T-helper 22 cell (primary cell): ENCODE data around the gene ZNF503.
"Not testable (repeated sequence)": the region's sequence is repeated elsewhere in the genome, so short reads cannot be mapped to it uniquely, and the experiment has no call there.

Source experiments
- DNase-seq: peaks from one replicate; pipeline ENCODE4 v3.0.0-alpha.2; 2020; ENCODE audit warnings: low read depth

ZNF503 gene

DNA sequence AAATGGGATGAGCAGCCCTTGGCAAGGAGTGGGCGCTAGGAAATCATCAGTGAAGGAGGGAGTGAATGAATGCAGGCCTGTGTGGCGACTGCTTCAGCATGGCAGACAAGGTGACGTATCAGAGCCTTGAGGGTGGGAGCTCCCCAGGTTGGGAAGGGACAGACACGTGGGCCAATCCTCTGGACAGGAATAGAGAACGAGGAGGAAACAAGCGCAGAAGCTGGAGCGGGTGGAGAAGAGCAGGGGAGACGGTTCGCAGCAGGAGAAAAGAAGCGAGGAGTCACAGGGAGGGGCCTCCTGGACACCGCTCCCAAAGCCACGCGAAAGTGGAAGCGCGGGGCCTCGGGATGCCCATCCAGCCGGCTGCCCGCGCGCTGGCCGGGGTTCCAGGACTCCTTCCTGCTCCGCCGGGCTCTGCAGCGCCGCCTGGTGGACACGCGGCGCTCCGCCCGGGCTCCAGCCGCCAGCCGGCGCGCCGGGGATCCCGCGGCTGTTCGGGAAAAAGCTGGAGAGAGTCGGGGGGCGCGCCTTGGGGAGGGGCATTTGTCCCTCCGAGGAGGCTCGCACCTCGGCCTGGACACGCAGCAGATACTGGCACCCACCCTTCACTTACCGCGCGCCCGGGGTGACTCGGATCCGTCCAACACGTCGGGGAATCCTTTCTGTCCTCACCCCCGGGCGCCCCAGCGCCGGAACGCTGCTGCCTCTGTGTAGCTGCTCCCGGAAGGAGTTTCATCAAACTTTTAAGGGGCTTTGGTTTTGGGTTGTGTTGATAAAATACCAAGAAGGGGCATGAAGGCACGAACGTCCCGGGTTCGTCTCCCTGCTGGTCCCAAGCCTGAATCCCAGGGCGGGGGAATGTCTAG is 6.3 kb downstream of the ZNF503 start:
- DNase-seq: no peak

DNA sequence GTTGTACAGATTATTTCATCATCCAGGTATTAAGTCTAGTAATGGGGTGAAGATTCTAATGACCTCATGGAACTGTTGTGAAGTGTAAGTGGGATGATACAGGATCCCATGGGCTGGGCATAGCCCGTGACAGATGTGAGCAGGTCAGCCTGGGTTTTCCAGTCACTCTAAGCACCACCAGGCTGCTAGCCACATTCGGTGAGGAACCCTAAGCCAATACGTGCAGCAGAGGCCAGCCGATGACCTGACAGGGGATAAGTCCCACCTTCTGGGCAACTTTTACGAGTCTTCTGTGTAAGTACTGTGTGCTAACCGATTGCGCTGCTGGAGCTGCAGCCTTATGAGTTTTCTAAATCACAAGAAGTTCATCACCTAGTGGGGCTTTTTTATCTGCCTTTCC is 7.3 kb downstream of the ZNF503 start:
- DNase-seq: no peak

DNA sequence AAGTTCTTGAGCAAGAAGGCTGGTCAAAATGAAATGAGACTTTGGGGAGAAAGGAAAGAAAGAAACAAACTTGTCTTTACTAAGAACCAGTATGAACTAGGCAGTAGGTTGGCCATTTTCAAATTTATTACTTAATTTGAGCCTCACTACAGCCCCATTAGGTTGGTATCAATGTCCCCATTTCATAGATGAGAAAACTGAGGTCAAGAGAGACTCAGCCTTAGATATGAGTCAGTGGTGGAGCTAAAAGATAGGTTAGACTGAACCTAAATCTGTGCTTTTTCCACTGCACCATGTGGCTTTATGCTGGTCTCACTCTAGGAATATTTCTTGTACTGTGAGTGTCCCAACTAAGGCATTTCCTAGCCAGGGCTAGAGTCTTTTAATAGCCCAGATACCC is 8.8 kb downstream of the ZNF503 start:
- no peak for DNase-seq

DNA sequence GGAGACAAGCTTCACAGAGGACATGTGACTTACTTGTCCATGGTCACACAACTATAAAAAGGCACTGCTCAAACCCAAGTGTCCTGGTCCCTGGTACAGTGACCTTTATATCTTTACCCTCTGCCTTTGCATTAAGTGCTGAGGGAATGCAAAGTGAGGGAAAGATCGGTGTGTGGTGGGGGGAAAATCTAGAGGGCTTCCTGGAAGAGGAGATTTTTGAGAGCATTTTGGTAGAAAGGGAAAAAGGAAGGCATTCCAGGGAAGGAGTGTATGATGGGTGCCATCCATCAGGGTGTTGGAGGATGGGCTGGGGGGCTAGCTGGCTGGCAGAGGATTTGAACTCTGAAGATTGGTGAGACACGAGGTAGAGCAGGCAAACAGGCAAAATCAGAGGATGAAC is 9.3 kb downstream of the ZNF503 start:
- DNase-seq: no peak

DNA sequence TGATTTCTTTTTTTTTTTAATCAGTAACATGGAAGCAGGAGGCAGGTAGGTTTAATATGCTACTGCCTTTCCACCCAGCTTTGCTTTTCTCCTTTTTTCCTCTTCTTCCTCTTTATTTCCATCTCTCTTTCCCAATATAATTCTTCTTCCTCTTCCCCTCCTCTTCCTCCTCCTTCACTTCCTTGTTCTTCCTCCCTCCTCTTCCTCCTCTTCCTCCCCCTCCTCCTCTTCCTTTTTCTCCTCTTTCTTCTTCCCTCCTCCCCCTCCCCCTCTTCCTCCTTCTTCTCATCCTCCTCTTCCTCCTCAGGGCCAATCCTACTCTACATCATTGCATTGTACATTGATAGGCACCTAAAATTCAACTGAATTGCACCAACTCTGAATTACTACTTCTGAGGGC is 11.4 kb downstream of the ZNF503 start:
- DNase-seq: no peak

DNA sequence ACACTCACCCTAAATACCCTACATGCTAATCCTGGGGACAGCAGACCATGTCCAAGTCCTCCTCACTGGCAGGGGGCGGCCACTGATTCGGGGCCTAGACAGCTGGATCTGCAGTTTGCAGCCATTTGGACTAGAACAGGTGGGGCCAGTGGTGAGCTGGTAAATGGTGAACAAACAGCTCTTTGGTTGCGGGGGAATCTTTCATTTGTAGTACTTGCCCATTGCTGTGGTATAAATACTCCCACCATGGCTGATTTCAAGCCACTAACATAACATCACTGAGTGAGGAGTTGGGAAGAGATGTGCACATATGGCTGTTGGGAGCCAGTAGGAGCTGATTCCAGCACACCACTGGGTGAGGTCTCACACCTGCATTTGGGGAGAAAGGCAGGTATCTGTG is 13.5 kb downstream of the ZNF503 start:
- DNase-seq: no peak

DNA sequence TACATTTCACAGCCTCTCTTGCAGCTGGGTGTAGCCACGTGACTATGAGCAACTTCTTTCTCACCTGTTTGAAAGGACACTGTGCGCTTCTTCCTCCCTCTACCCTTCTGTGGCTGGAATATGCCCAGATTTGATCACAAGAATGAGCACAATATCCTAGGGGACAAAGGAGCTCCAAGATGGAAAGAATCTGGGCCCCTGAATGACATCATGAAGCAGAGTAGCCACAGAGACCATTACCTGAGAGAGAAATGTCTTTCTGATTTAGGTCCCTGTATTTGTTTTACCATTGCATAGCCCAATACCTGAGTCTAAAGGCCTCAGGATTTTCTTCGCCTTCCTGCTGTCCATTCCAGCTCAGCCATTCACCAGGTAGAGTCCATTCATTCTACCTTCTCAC is 15.4 kb downstream of the ZNF503 start:
- DNase-seq: no peak

DNA sequence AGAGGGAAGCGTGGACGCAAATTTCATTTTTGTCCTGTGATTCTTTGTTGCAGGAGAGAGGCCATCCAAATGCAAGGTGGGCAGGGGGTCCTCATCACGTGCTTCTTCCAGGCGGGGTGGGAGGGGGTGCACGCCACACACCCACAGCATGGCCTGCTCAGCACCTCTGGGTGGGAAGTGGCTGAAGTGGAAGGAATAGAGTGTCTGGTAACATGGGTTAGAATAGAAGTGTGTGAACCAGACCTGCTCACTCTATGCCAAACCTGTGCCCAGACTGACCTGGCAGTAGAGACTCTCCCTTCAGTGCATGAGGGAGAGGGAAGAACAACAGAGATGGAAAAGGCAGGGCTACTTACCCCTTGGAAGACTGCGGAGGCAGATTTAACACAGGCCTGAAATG is 21.7 kb downstream of the ZNF503 start:
- DNase-seq: no peak

DNA sequence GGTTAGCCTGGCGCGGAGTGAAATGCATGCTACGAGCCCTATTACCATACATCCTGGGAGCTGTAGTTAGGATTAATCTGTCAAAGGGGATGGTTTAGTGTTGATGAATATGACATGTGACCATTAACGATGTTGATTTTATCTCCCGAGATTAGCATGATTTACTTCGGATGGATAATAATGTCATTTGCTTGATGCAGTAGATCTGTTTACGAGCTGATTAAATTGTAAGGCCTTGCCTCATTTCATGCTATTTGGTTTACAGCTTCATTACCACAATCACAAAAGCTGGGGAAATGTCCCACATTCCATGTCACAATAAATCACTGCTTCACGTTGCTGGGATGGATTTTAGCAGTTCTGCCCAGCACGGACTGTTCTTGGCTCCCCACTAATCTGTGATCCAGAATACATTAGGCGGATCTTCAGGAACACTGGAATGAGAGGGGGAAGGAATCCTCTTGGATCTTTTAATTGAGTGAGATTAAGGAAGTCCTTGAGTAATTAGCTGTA is 22.3 kb downstream of the ZNF503 start:
- DNase-seq: no peak

DNA sequence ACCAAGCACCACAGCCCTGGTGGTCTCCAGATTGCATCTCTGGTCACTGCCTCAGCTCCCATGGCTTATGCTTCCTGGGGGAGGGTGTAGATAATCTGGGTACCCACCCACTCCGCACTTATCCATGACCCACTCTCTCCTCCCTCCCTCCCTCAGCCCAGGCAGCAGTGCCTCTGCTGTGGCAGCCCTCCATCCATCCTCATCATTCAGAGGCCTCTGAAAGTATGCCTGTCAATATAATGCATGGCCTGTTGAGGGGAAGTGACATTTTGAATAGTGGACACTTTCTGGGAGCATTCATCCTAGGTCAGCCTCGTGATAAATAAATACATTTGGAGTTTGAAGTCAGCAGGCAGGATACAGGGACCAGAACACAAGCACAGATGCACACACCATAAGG is 23.2 kb downstream of the ZNF503 start:
- DNase-seq: no peak

DNA sequence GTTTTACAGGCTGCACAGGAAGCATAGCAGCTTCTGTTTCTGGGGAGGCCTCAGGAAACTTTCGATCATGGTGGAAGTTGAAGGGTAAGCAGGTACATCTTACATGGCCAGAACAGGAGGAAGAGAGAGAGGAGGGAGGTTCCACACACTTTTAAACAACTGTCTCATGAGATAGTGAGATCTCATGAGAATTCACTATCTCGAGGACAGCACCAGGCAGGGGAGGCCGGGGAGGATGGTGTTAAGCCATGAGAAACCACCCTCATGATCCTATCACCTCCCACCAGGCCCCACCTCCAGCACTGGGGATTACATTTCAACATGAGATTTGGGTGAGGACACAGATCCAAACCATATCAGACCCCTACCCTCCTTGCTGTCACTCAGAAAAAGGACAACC is 23.7 kb downstream of the ZNF503 start:
- no peak for DNase-seq

DNA sequence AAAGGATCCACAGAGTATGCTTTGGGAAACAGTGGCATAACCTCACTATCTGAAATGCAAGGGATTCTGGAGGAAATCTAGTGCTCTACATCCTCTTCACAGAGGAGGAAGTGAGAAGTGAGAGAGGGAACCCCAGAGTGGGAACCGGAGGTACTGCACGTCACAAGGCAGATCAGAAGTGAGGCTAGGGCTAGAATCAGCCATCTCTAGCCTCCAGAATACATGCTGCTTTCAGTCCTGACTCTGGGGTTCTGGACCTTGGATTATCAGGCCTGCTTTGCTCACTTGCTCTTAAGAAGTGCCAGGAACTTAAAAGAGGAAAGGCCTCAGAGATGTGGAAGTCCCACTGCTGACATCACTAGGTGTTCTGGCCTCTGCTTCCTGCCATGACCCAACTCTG is 25.7 kb downstream of the ZNF503 start:
- no peak for DNase-seq

DNA sequence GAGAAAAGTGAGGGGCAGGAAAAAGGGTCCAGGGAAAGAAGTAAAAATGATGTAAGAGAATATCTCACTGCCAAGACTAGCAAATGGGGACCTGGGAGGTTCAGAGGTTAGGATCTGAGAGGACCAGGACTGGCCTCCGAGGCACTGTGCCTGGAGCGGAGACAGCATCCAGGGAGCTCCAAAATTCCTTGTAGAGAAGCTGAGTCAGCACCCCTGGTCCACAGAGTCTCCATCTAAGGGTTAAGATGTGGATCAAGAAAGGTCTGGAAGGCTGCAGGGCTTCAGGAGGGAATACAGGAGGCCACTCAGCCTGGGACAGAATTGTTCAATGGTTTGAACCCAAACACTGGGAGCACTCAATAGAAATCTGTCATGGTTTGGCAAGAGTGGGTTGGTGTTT is 30.6 kb downstream of the ZNF503 start:
- DNase-seq: no peak

DNA sequence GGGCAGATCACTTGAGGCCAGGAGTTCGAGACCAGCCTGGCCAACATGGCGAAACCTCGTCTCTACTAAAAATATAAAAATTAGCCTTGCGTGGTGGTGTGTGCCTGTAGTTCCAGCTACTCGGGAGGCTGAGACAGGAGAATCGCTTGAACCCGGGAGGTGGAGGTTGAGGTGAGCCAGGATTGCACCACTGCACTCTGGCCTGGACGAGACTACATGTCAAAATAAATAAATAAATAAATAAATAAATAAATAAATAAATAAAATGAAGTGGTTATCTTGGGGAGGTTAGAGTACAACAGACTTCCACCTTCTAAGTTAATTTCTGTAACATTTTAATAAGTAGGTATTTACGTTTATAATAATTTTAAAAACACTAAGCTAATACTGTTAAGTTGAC is 31.7 kb downstream of the ZNF503 start:
- DNase-seq: not testable (repeated sequence)

DNA sequence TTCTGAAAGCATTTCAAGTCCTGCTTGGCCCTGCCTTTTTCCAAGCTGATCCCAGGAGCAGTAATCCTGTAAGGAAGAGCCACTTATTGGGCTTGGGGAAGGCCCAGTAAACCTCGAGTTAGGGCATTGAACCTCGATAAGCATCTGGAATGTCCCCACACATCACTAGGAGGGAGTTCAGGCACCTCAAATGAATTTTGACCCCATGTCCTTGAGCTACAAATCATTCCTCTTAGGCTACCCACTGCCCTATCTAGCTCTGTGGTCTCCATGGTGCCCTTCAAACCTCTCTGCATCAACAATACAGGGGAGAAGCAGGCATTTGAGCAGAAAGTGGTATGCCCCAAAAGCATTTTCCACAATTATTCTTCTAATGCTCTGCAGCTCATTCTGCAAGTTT is 33.7 kb downstream of the ZNF503 start:
- DNase-seq: no peak

DNA sequence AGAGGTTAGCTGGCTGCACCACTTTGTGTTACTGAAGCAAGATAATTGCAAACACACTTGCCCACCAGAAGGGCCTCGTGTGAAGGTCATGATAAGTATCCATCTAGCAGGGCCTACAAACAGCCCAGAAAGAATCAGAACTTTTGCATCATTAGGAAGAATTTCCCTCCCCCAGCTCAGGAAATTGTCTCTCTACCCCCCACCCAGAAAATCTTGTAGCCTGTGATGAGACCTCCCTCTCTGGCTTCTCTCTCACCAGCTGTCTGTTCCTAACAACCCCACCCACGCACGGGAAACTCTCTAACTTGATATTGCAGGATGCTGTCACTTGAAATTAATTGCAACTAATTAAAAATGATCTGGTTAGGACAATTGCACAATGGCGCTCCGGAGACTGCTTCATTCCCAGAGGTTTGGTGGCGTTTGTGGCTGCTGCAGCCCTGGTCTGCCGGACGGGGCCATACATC is 34.5 kb downstream of the ZNF503 start:
- no peak for DNase-seq

DNA sequence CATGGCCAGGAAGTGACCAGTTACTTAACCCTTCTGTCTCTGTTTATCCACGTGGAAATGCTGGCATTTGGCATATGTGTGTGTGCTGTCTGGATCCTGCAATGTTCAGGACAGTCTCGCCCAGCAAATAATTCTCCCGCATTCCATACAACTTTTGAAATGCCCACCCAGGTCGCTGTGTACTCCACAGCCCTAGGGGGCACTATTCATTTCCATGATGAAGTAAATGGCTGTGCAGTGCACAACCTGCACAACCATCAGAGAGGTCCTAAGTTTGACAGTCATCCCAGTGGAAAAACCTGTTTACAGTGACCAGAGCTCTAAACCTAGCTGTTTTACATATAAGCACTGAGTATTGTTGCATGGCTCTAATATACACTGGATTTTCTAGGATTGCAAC is 38.1 kb downstream of the ZNF503 start:
- DNase-seq: no peak

DNA sequence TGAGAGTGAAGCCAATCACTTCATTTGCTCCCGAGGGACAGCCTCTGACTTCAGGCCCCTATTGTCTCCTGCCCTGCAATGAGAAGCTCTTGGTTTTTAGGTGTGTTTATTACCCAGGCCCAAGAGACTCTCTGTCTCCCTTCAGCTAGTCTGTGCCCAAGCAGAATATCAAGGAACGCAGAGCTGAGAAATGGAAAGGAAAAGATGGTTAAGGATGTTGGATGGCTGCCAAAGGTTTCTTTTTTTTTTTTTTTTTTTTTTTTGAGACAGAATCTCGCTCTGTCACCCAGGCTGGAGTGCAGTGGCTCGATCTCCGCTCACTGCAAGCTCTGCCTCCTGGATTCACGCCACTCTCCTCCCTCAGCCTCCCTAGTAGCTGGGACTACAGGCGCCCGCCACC is 41.7 kb downstream of the ZNF503 start:
- DNase-seq: not testable (repeated sequence)

DNA sequence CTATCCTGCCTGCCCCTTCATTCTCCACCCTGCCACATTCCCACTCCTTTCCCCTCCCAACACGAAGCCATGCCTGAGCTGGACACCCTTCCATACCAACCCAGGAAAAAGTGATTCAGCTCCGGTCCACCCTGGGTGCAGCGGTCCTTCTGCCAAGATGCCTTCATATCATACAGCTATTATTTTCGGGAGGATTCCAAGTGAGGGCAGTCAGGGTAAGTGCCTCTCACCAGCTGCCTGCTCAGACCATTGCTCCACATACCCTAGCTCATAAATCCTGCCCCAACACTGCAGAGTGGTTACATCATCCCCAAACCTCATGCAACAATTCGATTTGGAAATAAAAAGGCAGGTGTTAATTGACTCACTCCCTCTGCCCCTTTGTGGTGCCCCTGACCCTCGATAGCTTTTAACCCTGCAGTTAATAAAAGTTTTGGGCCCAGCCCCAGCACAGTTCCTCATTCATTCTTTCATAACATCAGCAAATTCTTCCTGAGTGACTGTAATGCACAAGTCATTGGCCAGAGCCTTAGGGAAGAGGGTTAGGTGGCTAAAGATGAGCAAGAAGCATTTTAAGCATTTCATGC is 42.6 kb downstream of the ZNF503 start:
- DNase-seq: no peak

DNA sequence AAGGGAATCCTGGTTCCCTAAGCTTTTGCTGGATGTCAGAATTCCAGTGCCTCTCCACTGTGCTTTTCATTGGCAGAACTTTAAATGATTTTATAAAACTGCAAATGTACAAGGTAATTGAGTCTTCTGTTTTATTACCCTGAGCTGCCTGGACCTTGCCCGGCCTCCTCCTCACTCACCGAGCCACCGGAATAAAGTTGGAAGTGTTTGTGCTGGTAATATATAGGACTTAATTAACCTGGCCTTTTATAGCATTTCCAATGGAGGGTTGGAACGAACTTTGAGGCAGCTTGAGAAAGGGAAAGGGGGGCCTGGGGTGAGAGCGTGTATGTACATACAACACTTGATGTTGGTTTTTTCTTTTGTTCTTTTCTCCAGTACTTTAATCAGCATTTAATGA is 43.4 kb downstream of the ZNF503 start:
- no peak for DNase-seq

DNA sequence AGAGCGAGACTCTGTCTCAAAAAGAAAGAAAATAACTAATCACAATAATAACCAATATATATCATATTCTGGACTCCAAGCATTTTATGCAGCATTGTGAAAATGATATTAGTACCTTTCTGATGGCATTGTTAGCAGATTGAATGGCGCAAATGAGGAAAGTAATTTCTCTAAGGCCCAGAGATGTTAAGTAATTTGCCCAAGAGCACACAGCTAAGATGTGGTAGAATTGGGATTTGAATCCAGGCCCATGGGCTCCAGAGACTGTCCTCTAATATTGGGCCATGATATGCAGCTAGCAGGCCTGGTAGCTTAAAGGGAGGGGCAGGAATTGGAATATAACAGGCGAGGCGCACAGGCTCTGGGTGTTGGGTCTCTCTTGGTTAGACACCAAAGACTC is 44.1 kb downstream of the ZNF503 start:
- no peak for DNase-seq

DNA sequence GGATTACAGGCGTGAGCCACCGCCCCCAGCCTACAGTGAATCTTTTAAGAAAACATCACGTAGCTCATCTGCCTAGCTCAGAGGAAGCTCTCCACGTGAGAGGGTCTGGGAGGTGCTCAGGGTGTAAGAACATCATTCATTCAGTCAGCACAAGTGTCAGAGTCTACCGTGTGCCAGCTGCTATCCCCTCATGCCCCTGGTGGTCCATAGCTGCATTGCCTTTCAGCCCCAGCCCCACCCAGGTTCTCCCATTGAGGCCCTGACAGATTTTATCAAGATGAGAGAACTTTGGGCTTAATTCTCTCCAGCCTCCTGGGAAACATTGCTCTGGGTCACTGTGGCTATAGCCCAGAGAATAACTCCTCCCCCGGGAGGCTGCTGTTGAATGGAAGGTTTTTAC is 45.1 kb downstream of the ZNF503 start:
- DNase-seq: no peak

DNA sequence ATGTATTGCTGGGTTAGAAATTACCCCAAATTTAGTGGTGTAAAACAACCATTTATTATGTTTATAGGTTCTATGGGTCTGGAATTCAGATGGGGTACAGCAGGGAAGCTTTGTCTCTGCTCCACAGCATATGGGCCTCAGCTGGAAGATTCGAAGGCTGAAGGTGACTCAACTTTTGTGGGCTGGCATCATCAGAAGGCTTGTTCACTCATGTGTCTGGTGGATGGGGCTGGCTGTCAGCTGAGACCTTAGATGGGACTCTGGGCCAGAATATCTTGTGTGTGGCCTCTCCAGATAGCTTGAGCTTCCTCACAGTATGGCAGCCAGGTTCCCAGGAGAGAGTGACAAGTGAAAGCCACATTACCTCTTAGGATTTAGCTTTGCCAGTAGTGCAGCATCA is 45.9 kb downstream of the ZNF503 start:
- no peak for DNase-seq

DNA sequence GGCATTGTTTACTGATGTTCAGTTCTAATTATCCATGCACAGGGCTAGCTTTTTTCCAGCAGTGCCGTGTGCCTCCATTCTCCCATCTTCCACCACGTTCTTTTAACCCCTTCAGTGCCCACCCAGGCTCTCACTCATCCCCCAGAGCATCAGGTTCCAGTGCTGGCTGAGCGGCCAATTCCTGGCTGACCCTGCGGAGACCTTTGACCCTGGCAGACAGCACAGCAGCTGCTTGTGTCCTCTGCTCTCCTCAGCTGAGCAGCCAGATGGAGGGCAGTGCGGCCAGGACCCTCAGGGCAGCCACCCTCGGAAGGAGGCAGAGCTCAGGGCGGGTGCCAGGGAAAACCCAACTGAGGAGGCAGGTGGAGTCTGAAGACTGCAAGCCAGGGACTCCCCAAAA is 48.4 kb downstream of the ZNF503 start:
- no peak for DNase-seq
